Germinal center (tissue), 1 donor: ENCODE data around the gene PRKN.

Experiments used
- DNase-seq: peaks from one replicate; pipeline ENCODE4 v3.0.0; 2012; ENCODE audit warnings: mixed read lengths, low spot score

The PRKN gene

GRCh38 chr6:161590961-161591627 lies 1136.5 kb downstream of the PRKN start:
- no peak for DNase-seq

GRCh38 chr6:161586887-161587286 lies 1140.7 kb downstream of the PRKN start:
- no peak for DNase-seq

GRCh38 chr6:161584621-161585340 lies 1142.8 kb downstream of the PRKN start:
- DNase-seq: no peak

GRCh38 chr6:161584051-161584450 lies 1143.5 kb downstream of the PRKN start:
- no peak for DNase-seq

- DNase-seq: no peak
Measured at GRCh38 chr6:161583584-161583983, 1144.0 kb downstream of the PRKN start.

- no peak for DNase-seq
Measured at GRCh38 chr6:161578478-161578877, 1149.1 kb downstream of the PRKN start.

GRCh38 chr6:161575523-161576254 lies 1151.9 kb downstream of the PRKN start:
- DNase-seq: no peak

- DNase-seq: no peak
Measured at GRCh38 chr6:161568885-161569456, 1158.6 kb downstream of the PRKN start.

GRCh38 chr6:161564952-161565351 lies 1162.6 kb downstream of the PRKN start:
- DNase-seq: no peak

- DNase-seq: no peak
Measured at GRCh38 chr6:161561908-161562307, 1165.7 kb downstream of the PRKN start.

GRCh38 chr6:161557333-161558107 lies 1170.0 kb downstream of the PRKN start:
- no peak for DNase-seq

- DNase-seq: no peak
Measured at GRCh38 chr6:161554883-161555282, 1172.7 kb downstream of the PRKN start.

- no peak for DNase-seq
Measured at GRCh38 chr6:161549977-161550655, 1177.5 kb downstream of the PRKN start.

GRCh38 chr6:161548713-161549296 lies 1178.8 kb downstream of the PRKN start:
- no peak for DNase-seq

- DNase-seq: no peak
Measured at GRCh38 chr6:161547617-161548016, 1179.9 kb downstream of the PRKN start.

- DNase-seq: no peak
Measured at GRCh38 chr6:161546632-161547031, 1180.9 kb downstream of the PRKN start.

- no peak for DNase-seq
Measured at GRCh38 chr6:161545741-161546140, 1181.8 kb downstream of the PRKN start.

- no peak for DNase-seq
Measured at GRCh38 chr6:161544801-161545480, 1182.6 kb downstream of the PRKN start.

GRCh38 chr6:161543684-161544309 lies 1183.8 kb downstream of the PRKN start:
- DNase-seq: no peak
